K562 (cell line): ENCODE results near the gene BAIAP2. TPM values are rescaled to one million over a fixed set of nuclear protein-coding genes. Genes with fewer than 3 reads are reported as not detected.

Experiments
- ARID1B ChIP-seq: fragments of 450-650 bp; IDR thresholded peaks from 2 replicates; pipeline ENCODE4 v1.6.1; 2016; ENCODE audit warnings: antibody characterized with exemption, mild to moderate bottlenecking, inconsistent platforms
- BHLHE40 ChIP-seq: IDR thresholded peaks from 2 replicates; pipeline ENCODE4 v1.6.1; 2011; ENCODE audit warnings: low read length, improper control_type of control experiment
- FOSL1 ChIP-seq: fragments of 200-800 bp; sonication (Bioruptor generic); conservative IDR thresholded peaks from 2 replicates; pipeline ENCODE4 v1.6.1; 2016; ENCODE audit warnings: missing genetic modification characterization, missing compliant biosample characterization
- L3MBTL2 ChIP-seq: fragments of 450-650 bp; IDR thresholded peaks from 2 replicates; pipeline ENCODE4 v1.6.1; 2016; ENCODE audit warnings: mild to moderate bottlenecking, moderate library complexity
- NFIC ChIP-seq: fragments of 450-650 bp; IDR thresholded peaks from 2 replicates; pipeline ENCODE4 v1.6.1; 2017; ENCODE audit warnings: mild to moderate bottlenecking, inconsistent platforms
- NRF1 ChIP-seq, 2 experiments: fragments of 450-650 bp; IDR thresholded peaks in 1 of 2; conservative IDR thresholded peaks in 1 of 2; 2 replicates each; pipeline ENCODE4 v1.6.1; 2014; ENCODE audit warnings: mild to moderate bottlenecking in 2 of 2
- POLR2A ChIP-seq: fragments of 450-650 bp; conservative IDR thresholded peaks from 2 replicates; pipeline ENCODE4 v1.6.1; 2016
- POLR3A ChIP-seq: IDR thresholded peaks from 2 replicates; pipeline ENCODE4 v1.6.1; 2011; ENCODE audit warnings: borderline replicate concordance, mild to moderate bottlenecking, moderate library complexity; ENCODE audit not compliant: insufficient read length, insufficient read depth; ENCODE audit errors: extremely low read depth
- SMAD1 ChIP-seq: fragments of 150-350 bp; IDR thresholded peaks from 2 replicates; pipeline ENCODE4 v1.6.1; 2014; ENCODE audit warnings: low read length, low read depth; ENCODE audit not compliant: partially characterized antibody
- SUPT5H ChIP-seq: fragments of 450-650 bp; IDR thresholded peaks from 2 replicates; pipeline ENCODE4 v1.6.1; 2016
- TCF7 ChIP-seq: sonication (generic); IDR thresholded peaks from 2 replicates; pipeline ENCODE4 v1.6.1; 2016; ENCODE audit warnings: antibody characterized with exemption, borderline replicate concordance
- TOE1 ChIP-seq, 2 experiments: fragments of 450-650 bp in 1 of 2; sonication (generic) in 1 of 2; formaldehyde crosslinking in 1 of 2; IDR thresholded peaks; 2 replicates each; pipeline versions ENCODE4 v1.7.1 to v1.8.0; 2016 to 2022; ENCODE audit warnings: borderline replicate concordance in 2 of 2, mild to moderate bottlenecking in 2 of 2, antibody characterized with exemption in 1 of 2, inconsistent platforms in 1 of 2, low read depth in 1 of 2, missing genetic modification reagents in 1 of 2, moderate library complexity in 1 of 2
- XRCC4 ChIP-seq: IDR thresholded peaks from one replicate; pipeline ENCODE4 v1.6.1; 2011; ENCODE audit not compliant: insufficient read depth, insufficient read length; ENCODE audit errors: extremely low read depth
- ZNF121 ChIP-seq: sonication (generic); formaldehyde crosslinking; conservative IDR thresholded peaks from 2 replicates; pipeline ENCODE4 v1.8.0; 2022; ENCODE audit warnings: missing genetic modification reagents
- ZNF76 ChIP-seq: fragments of 250-450 bp; sonication (Bioruptor Pico); IDR thresholded peaks from 2 replicates; pipeline ENCODE4 v1.4.0; 2020; ENCODE audit warnings: mild to moderate bottlenecking, moderate library complexity, borderline replicate concordance
- polyA plus RNA-seq, 8 experiments: library from polyadenylated mRNA; depleted of rRNA in 4 of 8; stranded (reverse) in 5 of 8; unstranded in 3 of 8; fragments of >200 nt; fragmentation: Nextera tagmentation in 2 of 8; fragmentation: Illumina TruSeq in 1 of 8; extraction: Ambion mirVana in 2 of 8; extraction: Trizol in 1 of 8; gene quantifications; 2 replicates each; pipeline versions ENCODE4 v1.2.1 to v1.2.3, GENCODE V29; 2011 to 2014; ENCODE audit warnings: inconsistent platforms in 1 of 8, missing spikeins in 1 of 8
- total RNA-seq, 7 experiments: library from RNA; depleted of rRNA in 6 of 7; stranded (reverse); fragments of >200 nt in 6 of 7; fragmentation: Illumina TruSeq in 2 of 7; extraction: Trizol in 2 of 7; gene quantifications; 2 replicates each; pipeline versions ENCODE4 v1.2.1 to v1.2.3, GENCODE V29; 2011 to 2021; ENCODE audit warnings: low replicate concordance in 1 of 7
- TF ChIP-seq, protein P1 (sequence below), 2 experiments: IDR thresholded peaks; 2 replicates each; pipeline ENCODE4 v1.6.1; 2011; ENCODE audit warnings: borderline replicate concordance in 1 of 2, control low read depth in 1 of 2, low read depth in 1 of 2, low read length in 1 of 2, mild to moderate bottlenecking in 1 of 2, mixed read lengths in 1 of 2, moderate library complexity in 1 of 2; ENCODE audit not compliant: insufficient read depth in 1 of 2, insufficient read length in 1 of 2, poor library complexity in 1 of 2, severe bottlenecking in 1 of 2; ENCODE audit errors: extremely low read depth in 1 of 2
- TF ChIP-seq, protein P2 (sequence below): fragments of 250-450 bp; sonication (Bioruptor Pico); IDR thresholded peaks from 2 replicates; pipeline ENCODE4 v1.5.0; 2021
- TF ChIP-seq, protein P3 (sequence below): sonication (generic); formaldehyde crosslinking; IDR thresholded peaks from 2 replicates; pipeline ENCODE4 v1.8.0; 2022; ENCODE audit warnings: missing genetic modification reagents, mild to moderate bottlenecking, moderate library complexity, borderline replicate concordance
- TF ChIP-seq, protein P4 (sequence below): sonication (generic); IDR thresholded peaks from 2 replicates; pipeline ENCODE4 v1.6.1; 2016
- TF ChIP-seq, protein P5 (sequence below): IDR thresholded peaks from 2 replicates; pipeline ENCODE4 v1.6.1; 2014; ENCODE audit warnings: antibody characterized with exemption

BAIAP2 gene
- total and polyA plus RNA-seq, 9 of the 15 experiments (the other 6 are each of a cell fraction or from before 2014, with no cell fraction given): 2.3 to 51.6 (median 18.4) TPM

DNA sequence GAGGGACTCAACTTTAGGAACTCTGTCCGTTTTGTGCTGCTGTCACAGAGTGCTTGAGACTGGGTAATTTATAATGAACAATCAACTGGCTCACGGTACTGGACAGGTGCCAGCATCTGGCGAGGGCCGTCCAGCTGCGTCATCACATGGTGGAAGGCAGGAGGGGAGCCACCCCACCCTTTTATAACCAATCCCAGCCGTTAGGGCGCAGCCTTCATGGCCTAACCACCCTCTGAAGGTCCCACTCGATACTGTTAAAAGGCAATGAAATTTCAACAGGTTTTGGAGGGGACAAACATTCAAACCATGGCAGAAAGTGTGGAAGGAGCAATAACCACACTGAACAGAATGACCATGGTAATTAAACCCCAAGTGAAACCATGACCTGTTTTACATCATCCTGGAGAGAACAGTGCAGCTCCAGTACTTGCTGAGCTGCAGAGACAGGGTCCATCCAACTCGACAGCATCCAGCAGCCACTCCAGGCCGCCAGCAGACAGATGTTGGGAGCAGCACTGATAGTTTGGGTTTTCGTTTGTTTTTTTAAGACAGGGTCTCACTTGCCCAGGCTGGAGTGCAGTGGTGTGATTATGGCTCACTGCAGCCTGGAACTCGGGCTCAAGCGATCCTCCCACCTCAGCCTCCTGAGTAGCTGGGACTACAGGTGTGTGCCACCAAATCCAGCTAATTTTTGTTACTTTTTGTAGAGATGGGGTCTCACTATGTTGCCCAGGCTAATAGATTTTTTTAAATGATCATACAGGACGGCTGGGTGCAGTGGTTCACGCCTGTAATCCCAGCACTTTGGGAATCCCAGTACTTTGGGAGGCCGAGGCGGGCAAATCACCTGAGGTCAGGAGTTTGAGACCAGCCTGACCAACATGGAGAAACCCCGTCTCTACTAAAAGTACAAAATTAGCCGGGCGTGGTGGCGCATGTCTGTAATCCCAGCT is 32.3 kb upstream of the BAIAP2 start (continued):
- TF ChIP-seq TOE1 (IDR thresholded peaks at IDR 0.05; ENCODE audit: borderline replicate concordance): no peak
- no peak for TF ChIP-seq TOE1 (CRISPR knock-in tag; IDR thresholded peaks at IDR 0.05; ENCODE audit: borderline replicate concordance, low read depth)
- TF ChIP-seq NRF1 (conservative IDR thresholded peaks at IDR 0.05 in 1 of 2, IDR thresholded peaks at IDR 0.05 in 1 of 2): peak in 1 of 2 experiments; percentile 30; a peak in 1 of 4 replicates
- 0 out of 2 replicates have a peak, but pooled peaks have one; percentile 35 for TF ChIP-seq SUPT5H
- TF ChIP-seq POLR2A: 0 out of 2 replicates have a peak, but pooled peaks have one; percentile 39
- TF ChIP-seq, protein P1, sequence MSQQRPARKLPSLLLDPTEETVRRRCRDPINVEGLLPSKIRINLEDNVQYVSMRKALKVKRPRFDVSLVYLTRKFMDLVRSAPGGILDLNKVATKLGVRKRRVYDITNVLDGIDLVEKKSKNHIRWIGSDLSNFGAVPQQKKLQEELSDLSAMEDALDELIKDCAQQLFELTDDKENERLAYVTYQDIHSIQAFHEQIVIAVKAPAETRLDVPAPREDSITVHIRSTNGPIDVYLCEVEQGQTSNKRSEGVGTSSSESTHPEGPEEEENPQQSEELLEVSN (IDR thresholded peaks at IDR 0.05; ENCODE audit: borderline replicate concordance in 1 of 2, extremely low read depth in 1 of 2, insufficient read depth in 1 of 2, insufficient read length in 1 of 2, low read depth in 1 of 2, low read length in 1 of 2, poor library complexity in 1 of 2, severe bottlenecking in 1 of 2): peak in 1 of 2 experiments; percentile 48
- TF ChIP-seq, protein P2, sequence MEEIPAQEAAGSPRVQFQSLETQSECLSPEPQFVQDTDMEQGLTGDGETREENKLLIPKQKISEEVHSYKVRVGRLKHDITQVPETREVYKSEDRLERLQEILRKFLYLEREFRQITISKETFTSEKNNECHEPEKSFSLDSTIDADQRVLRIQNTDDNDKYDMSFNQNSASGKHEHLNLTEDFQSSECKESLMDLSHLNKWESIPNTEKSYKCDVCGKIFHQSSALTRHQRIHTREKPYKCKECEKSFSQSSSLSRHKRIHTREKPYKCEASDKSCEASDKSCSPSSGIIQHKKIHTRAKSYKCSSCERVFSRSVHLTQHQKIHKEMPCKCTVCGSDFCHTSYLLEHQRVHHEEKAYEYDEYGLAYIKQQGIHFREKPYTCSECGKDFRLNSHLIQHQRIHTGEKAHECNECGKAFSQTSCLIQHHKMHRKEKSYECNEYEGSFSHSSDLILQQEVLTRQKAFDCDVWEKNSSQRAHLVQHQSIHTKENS (CRISPR knock-in tag): no peak
- no peak for TF ChIP-seq ZNF76 (CRISPR knock-in tag)
- TF ChIP-seq, protein P3, sequence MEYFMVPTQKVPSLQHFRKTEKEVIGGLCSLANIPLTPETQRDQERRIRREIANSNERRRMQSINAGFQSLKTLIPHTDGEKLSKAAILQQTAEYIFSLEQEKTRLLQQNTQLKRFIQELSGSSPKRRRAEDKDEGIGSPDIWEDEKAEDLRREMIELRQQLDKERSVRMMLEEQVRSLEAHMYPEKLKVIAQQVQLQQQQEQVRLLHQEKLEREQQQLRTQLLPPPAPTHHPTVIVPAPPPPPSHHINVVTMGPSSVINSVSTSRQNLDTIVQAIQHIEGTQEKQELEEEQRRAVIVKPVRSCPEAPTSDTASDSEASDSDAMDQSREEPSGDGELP (CRISPR knock-in tag): peak; percentile 77; the same call in 1 of the 2 replicates
- peak; percentile 75 for TF ChIP-seq BHLHE40
- TF ChIP-seq FOSL1 (tag): peak; percentile 32; the same call in 1 of the 2 replicates
- TF ChIP-seq, protein P4, sequence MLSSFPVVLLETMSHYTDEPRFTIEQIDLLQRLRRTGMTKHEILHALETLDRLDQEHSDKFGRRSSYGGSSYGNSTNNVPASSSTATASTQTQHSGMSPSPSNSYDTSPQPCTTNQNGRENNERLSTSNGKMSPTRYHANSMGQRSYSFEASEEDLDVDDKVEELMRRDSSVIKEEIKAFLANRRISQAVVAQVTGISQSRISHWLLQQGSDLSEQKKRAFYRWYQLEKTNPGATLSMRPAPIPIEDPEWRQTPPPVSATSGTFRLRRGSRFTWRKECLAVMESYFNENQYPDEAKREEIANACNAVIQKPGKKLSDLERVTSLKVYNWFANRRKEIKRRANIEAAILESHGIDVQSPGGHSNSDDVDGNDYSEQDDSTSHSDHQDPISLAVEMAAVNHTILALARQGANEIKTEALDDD: 0 out of 2 replicates have a peak, but pooled peaks have one; percentile 30
- peak; percentile 58; the same call in 1 of the 2 replicates for TF ChIP-seq L3MBTL2
- TF ChIP-seq ZNF121: peak; percentile 96
- TF ChIP-seq TCF7: no peak
- TF ChIP-seq ARID1B: peak; percentile 17; the same call in 1 of the 2 replicates
- TF ChIP-seq SMAD1: peak; percentile 50
- no peak for TF ChIP-seq POLR3A
- peak; percentile 96 for TF ChIP-seq NFIC
- TF ChIP-seq XRCC4: no peak
- TF ChIP-seq, protein P5, sequence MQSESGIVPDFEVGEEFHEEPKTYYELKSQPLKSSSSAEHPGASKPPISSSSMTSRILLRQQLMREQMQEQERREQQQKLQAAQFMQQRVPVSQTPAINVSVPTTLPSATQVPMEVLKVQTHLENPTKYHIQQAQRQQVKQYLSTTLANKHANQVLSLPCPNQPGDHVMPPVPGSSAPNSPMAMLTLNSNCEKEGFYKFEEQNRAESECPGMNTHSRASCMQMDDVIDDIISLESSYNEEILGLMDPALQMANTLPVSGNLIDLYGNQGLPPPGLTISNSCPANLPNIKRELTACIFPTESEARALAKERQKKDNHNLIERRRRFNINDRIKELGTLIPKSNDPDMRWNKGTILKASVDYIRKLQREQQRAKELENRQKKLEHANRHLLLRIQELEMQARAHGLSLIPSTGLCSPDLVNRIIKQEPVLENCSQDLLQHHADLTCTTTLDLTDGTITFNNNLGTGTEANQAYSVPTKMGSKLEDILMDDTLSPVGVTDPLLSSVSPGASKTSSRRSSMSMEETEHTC: 0 out of 2 replicates have a peak, but pooled peaks have one; percentile 16
